PC-9 (cell line): ENCODE data around the gene AKR1B15.

Experiments used
- EZH2 ChIP-seq: fragments of 200-600 bp; sonication (generic); IDR thresholded peaks from 2 replicates; pipeline ENCODE4 v1.8.0; 2017; ENCODE audit warnings: antibody characterized with exemption, low read depth
- TF ChIP-seq, protein P1 (sequence below): fragments of 200-600 bp; sonication (generic); conservative IDR thresholded peaks from 2 replicates; pipeline ENCODE4 v1.6.1; 2017; ENCODE audit warnings: mixed run types, antibody characterized with exemption, mild to moderate bottlenecking, moderate library complexity

DNA sequence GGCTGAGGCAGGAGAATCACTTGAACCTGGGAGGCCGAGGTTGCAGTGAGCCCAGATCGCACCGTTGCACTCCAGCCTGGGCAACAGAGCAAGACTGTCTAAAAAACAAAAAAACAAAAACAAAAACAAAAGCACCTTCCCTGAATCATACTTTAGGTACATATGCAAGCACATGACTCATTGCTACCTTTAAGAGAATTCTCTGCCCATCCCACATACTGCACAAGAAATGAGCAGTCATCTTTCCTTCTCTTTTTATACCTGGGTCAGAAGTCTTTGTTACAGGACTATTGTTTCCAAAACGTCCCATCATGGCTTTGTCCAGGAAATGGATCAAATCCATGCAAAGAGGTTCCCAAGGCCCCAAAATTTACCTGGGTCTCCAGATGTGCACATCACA is 43.1 kb upstream of the AKR1B15 start:
- TF ChIP-seq, protein P1, sequence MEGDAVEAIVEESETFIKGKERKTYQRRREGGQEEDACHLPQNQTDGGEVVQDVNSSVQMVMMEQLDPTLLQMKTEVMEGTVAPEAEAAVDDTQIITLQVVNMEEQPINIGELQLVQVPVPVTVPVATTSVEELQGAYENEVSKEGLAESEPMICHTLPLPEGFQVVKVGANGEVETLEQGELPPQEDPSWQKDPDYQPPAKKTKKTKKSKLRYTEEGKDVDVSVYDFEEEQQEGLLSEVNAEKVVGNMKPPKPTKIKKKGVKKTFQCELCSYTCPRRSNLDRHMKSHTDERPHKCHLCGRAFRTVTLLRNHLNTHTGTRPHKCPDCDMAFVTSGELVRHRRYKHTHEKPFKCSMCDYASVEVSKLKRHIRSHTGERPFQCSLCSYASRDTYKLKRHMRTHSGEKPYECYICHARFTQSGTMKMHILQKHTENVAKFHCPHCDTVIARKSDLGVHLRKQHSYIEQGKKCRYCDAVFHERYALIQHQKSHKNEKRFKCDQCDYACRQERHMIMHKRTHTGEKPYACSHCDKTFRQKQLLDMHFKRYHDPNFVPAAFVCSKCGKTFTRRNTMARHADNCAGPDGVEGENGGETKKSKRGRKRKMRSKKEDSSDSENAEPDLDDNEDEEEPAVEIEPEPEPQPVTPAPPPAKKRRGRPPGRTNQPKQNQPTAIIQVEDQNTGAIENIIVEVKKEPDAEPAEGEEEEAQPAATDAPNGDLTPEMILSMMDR: no peak
- TF ChIP-seq EZH2: no peak
